MCF 10A (cell line): ENCODE results near the gene SYNCRIP. TPM values are rescaled to one million over a fixed set of nuclear protein-coding genes. Genes with fewer than 3 reads are reported as not detected.

Source experiments
- BruUV-seq: library from RNA; stranded (reverse); fragments of 400-500 nt; replicated peaks from 2 replicates; lab custom pipeline; 2021; lab: Mats Ljungman, UMichigan
- CTCF ChIA-PET: fragments of 300-600 bp; sonication (Branson Sonifier 250); formaldehyde crosslinking; extraction: SDS; loops from one replicate; lab custom pipeline; 2021; ENCODE audit warnings: antibody characterized with exemption, inconsistent platforms; lab: Yijun Ruan, JAX
- POLR2A ChIA-PET: fragments of 300-600, 350-650 bp; sonication (Branson Sonifier 250); formaldehyde crosslinking; extraction: SDS; loops from one replicate; lab custom pipeline; 2020; ENCODE audit warnings: antibody characterized with exemption, inconsistent platforms; lab: Yijun Ruan, JAX
- DNase-seq: peaks from one replicate; pipeline ENCODE4 v3.0.0-alpha.2; 2018; ENCODE audit not compliant: unreplicated experiment
- H3K27ac Mint-ChIP-seq: one replicate; pipeline ENCODE4 v1.8.0; 2022; ENCODE audit warnings: mild to moderate bottlenecking, low read depth, mixed read lengths; ENCODE audit not compliant: unreplicated experiment
- H3K27me3 Mint-ChIP-seq: one replicate; pipeline ENCODE4 v1.8.0; 2022; ENCODE audit warnings: mixed read lengths; ENCODE audit not compliant: insufficient read depth, unreplicated experiment
- H3K36me3 Mint-ChIP-seq: one replicate; pipeline ENCODE4 v1.8.0; 2022; ENCODE audit warnings: mild to moderate bottlenecking, moderate library complexity, mixed read lengths; ENCODE audit not compliant: insufficient read depth, unreplicated experiment
- H3K4me1 Mint-ChIP-seq: one replicate; pipeline ENCODE4 v1.8.0; 2022; ENCODE audit warnings: mixed read lengths; ENCODE audit not compliant: insufficient read depth, unreplicated experiment
- H3K4me3 Mint-ChIP-seq: one replicate; pipeline ENCODE4 v1.8.0; 2022; ENCODE audit warnings: mild to moderate bottlenecking, moderate library complexity, mixed read lengths; ENCODE audit not compliant: unreplicated experiment
- H3K9me3 Mint-ChIP-seq: one replicate; pipeline ENCODE4 v1.8.0; 2022; ENCODE audit warnings: mixed read lengths; ENCODE audit not compliant: unreplicated experiment
- CTCF ChIP-seq: fragments of 200-600 bp; IDR thresholded peaks from one replicate; pipeline ENCODE4 v1.8.0; 2022; ENCODE audit warnings: antibody characterized with exemption, mild to moderate bottlenecking; ENCODE audit not compliant: unreplicated experiment
- intact Hi-C: fragments of 100-400 bp; cut with micrococcal nuclease; formaldehyde crosslinking; loops from 2 replicates; pipeline ENCODE4 v1.14.1; 2022
- total RNA-seq: library from RNA; stranded (reverse); gene quantifications from 2 replicates; pipeline ENCODE4 v1.2.3, GENCODE V29; 2022

SYNCRIP gene
- total RNA-seq, 1 experiment from 2014 or later: 161 TPM

GRCh38 chr6:85576476-85576875 is 66.2 kb downstream of the SYNCRIP start:
- BruUV-seq: no TSS peak
- peaks cover 15% of the 10 kb centered on the region for H3K36me3 Mint-ChIP-seq
- no peak overlapping the region for H3K27ac Mint-ChIP-seq
- no peaks in the 10 kb centered on the region for H3K27me3 Mint-ChIP-seq
- no peak overlapping the region for H3K4me3 Mint-ChIP-seq
- peaks cover 36% of the 10 kb centered on the region for H3K4me1 Mint-ChIP-seq
- ChIA-PET CTCF (interaction anchor here (1.3 kb wide), 1 partner anchor 221 kb away, joined by 3 read pairs; no protein-coding TSS in a partner anchor), POLR2A (interaction anchor here (1.7 to 3.3 kb wide), 2 partner anchors 16 to 102 kb away, joined by 5 to 23 read pairs; partner anchors contain the start of gene SNX14)
- intact Hi-C loops: no loop called here
- no peak for DNase-seq
- TF ChIP-seq CTCF: no peak
- peaks cover 3% of the 10 kb centered on the region for H3K9me3 Mint-ChIP-seq

- CTCF ChIA-PET: no interaction called here
- peaks cover 23% of the 10 kb centered on the region for H3K4me1 Mint-ChIP-seq
- BruUV-seq: no TSS peak
- TF ChIP-seq CTCF: no peak
- POLR2A ChIA-PET: interaction anchor here (1.7 to 3.3 kb wide), 2 partner anchors 18 to 103 kb away, joined by 5 to 23 read pairs; partner anchors contain the start of gene SNX14
- H3K36me3 Mint-ChIP-seq: peaks cover 29% of the 10 kb centered on the region
- no peaks in the 10 kb centered on the region for H3K27me3 Mint-ChIP-seq
- peak; percentile 56 for DNase-seq
- H3K4me3 Mint-ChIP-seq: no peak overlapping the region
- intact Hi-C loops: no loop called here
- H3K9me3 Mint-ChIP-seq: no peaks in the 10 kb centered on the region
- peak overlapping the region; percentile 77 for H3K27ac Mint-ChIP-seq
Observed at GRCh38 chr6:85574932-85575598, 67.6 kb downstream of the SYNCRIP start.

GRCh38 chr6:85569323-85569722 is 73.4 kb downstream of the SYNCRIP start:
- peaks cover 21% of the 10 kb centered on the region for H3K4me1 Mint-ChIP-seq
- CTCF ChIA-PET: interaction anchor here (1.0 to 1.3 kb wide), 2 partner anchors 30 to 32 kb away, joined by 3 read pairs; no protein-coding TSS in a partner anchor
- POLR2A ChIA-PET: interaction anchor here (1.0 kb wide), 1 partner anchor 25 kb away, joined by 3 read pairs; no protein-coding TSS in a partner anchor
- H3K27ac Mint-ChIP-seq: peak overlapping the region; percentile 32
- peaks cover 54% of the 10 kb centered on the region for H3K36me3 Mint-ChIP-seq
- no peak for DNase-seq
- H3K4me3 Mint-ChIP-seq: no peak overlapping the region
- no peak for TF ChIP-seq CTCF
- no TSS peak for BruUV-seq
- no peaks in the 10 kb centered on the region for H3K27me3 Mint-ChIP-seq
- H3K9me3 Mint-ChIP-seq: no peaks in the 10 kb centered on the region
- intact Hi-C loops: no loop called here

GRCh38 chr6:85568411-85568810 is 74.3 kb downstream of the SYNCRIP start:
- POLR2A ChIA-PET: interaction anchor here (0.6 to 0.9 kb wide), 2 partner anchors 24 to 108 kb away, joined by 4 read pairs; no protein-coding TSS in a partner anchor
- no peaks in the 10 kb centered on the region for H3K27me3 Mint-ChIP-seq
- peaks cover 21% of the 10 kb centered on the region for H3K4me1 Mint-ChIP-seq
- intact Hi-C loops: no loop called here
- no peak overlapping the region for H3K27ac Mint-ChIP-seq
- H3K9me3 Mint-ChIP-seq: no peaks in the 10 kb centered on the region
- CTCF ChIA-PET: interaction anchor here (0.7 kb wide), 1 partner anchor 85 kb away, joined by 5 read pairs; no protein-coding TSS in a partner anchor
- DNase-seq: no peak
- no TSS peak for BruUV-seq
- H3K4me3 Mint-ChIP-seq: no peak overlapping the region
- TF ChIP-seq CTCF: no peak
- H3K36me3 Mint-ChIP-seq: peaks cover 62% of the 10 kb centered on the region
